Small intestine (tissue), 16 donors: Measurements from ENCODE around the gene NCOA3. TPM values are rescaled to one million over a fixed set of nuclear protein-coding genes. Genes with fewer than 3 reads are reported as not detected.

Experiments used
- DNase-seq, 2 donors: peaks; one replicate each; pipeline versions ENCODE4 v3.0.0 to v3.0.0-alpha.2; 2013
- FAIRE-seq: peaks from 2 replicates; lab custom pipeline; 2012; peaks lifted over from hg19 to GRCh38; lab: Jason Lieb, UNC
- H3K27ac ChIP-seq, 3 donors: one replicate each; pipeline ENCODE4 v1.5.1; 2013; ENCODE audit warnings: low read length in 2 of 3, mild to moderate bottlenecking in 2 of 3, control low read depth in 1 of 3, inconsistent platforms in 1 of 3, low read depth in 1 of 3, moderate library complexity in 1 of 3
- H3K27me3 ChIP-seq, 3 donors: one replicate each; pipeline ENCODE4 v1.6.1; 2013; ENCODE audit warnings: low read length in 3 of 3, inconsistent platforms in 1 of 3; ENCODE audit not compliant: control insufficient read depth in 3 of 3, insufficient read depth in 3 of 3
- H3K36me3 ChIP-seq, 3 donors: one replicate each; pipeline ENCODE4 v1.6.1; 2013; ENCODE audit warnings: low read length in 3 of 3, inconsistent platforms in 1 of 3, low read depth in 1 of 3, mild to moderate bottlenecking in 1 of 3, moderate library complexity in 1 of 3; ENCODE audit not compliant: control insufficient read depth in 3 of 3, insufficient read depth in 2 of 3
- H3K4me1 ChIP-seq, 3 donors: one replicate each; pipeline ENCODE4 v1.6.1; 2013; ENCODE audit warnings: low read length in 2 of 3, inconsistent platforms in 1 of 3, low read depth in 1 of 3, mild to moderate bottlenecking in 1 of 3, moderate library complexity in 1 of 3; ENCODE audit not compliant: control insufficient read depth in 3 of 3, insufficient read depth in 2 of 3
- H3K4me3 ChIP-seq, 3 donors: one replicate each; pipeline ENCODE4 v1.5.1; 2013; ENCODE audit warnings: low read length in 3 of 3, control low read depth in 1 of 3, inconsistent platforms in 1 of 3, low read depth in 1 of 3, mild to moderate bottlenecking in 1 of 3, moderate library complexity in 1 of 3
- H3K9me3 ChIP-seq, 2 donors: one replicate each; pipeline ENCODE4 v1.6.1; 2013; ENCODE audit warnings: low read depth in 1 of 2, low read length in 1 of 2; ENCODE audit not compliant: control insufficient read depth in 2 of 2, insufficient read depth in 1 of 2
- WGBS, 3 donors: extraction: QIAGEN DNeasy Blood & Tissue Kit; methylation state at CpG; one replicate each; pipeline ENCODE4 v1.1.7; 2013; 5-methylcytosine and 5-hydroxymethylcytosine counted together
- long read RNA-seq, 10 donors: transcript quantifications; one replicate each; lab custom pipeline, GENCODE V29; 2026
- polyA plus RNA-seq, 4 donors: library from polyadenylated mRNA; stranded (reverse) in 3 of 4; unstranded in 1 of 4; fragments of 200-250 nt in 3 of 4; fragments of 120-200 nt in 1 of 4; gene quantifications; one replicate each; pipeline versions ENCODE4 v1.2.1 to v1.2.3, GENCODE V29; 2013
- donor health status: healthy with polysubstance abuse.
- donor health status: control.
- donor health status: control.
- donor health status: Bipolar disorder and iron deficiency.
- donor health status: healthy.

The NCOA3 gene
- 10 to 100 TPM in 1 of 4 donors, 1 to 10 TPM in 3; 3.4 to 14.9 (median 5.1) TPM for polyA plus RNA-seq
- long read RNA-seq, donor 1, partial matches to known transcripts: 12 of 12 reads
- long read RNA-seq, donor 1, other reads (novel, unspliced or antisense): 0 of 12 reads
- long read RNA-seq, donor 2: 0 reads
- long read RNA-seq, donor 3, partial matches to known transcripts: 24 of 24 reads
- long read RNA-seq, donor 3, other reads (novel, unspliced or antisense): 0 of 24 reads
- long read RNA-seq, donor 4: 0 reads
- long read RNA-seq, donor 5: 0 reads
- long read RNA-seq, donor 6: 0 reads
- long read RNA-seq, donor 7: 0 reads
- long read RNA-seq, donor 8: 0 reads
- long read RNA-seq, donor 9: 0 reads
- long read RNA-seq, donor 10, partial matches to known transcripts: 59 of 59 reads
- long read RNA-seq, donor 10, other reads (novel, unspliced or antisense): 0 of 59 reads

GRCh38 chr20:47501482-47502270, at the start of gene NCOA3:
Gene NCOA3, plus strand, starts transcription at chr20:47501887. Its CDS starts 120,361 bp downstream, at chr20:47622248.
- DNase-seq (peak; percentile 94 to 96), FAIRE-seq (no peak)
- Histone ChIP-seq H3K27me3 (no peaks in the 10 kb centered on the region), H3K27ac (peak within 1 kb of the TSS; percentile 82 to 97 (median 84)), H3K9me3 (no peaks in the 10 kb centered on the region), H3K4me3 (peak within 1 kb of the TSS; percentile 82 to 98 (median 96)), H3K4me1 (peaks cover 0 to 3% (median 0%) of the 10 kb centered on the region in 3 donors), H3K36me3 (no peaks in the 10 kb centered on the region)
- 0 to 1% (median 0%) methylated on average over 52 to 74 of the region's 74 CpGs for WGBS, 3 donors

- FAIRE-seq (no peak), DNase-seq (no peak)
- Histone ChIP-seq H3K27me3 (no peaks in the 10 kb centered on the region), H3K36me3 (no peaks in the 10 kb centered on the region), H3K9me3 (no peaks in the 10 kb centered on the region), H3K4me1 (no peaks in the 10 kb centered on the region), H3K27ac (peak overlapping the region in 1 of 3 donors; percentile 66), H3K4me3 (no peak overlapping the region)
- 76 to 93% (median 83%) methylated on average over 1 of the region's 1 CpG for WGBS, 3 donors
Measured at GRCh38 chr20:47452736-47453161, 48.9 kb upstream of the NCOA3 start.

- WGBS, 3 donors: 62 to 70% (median 66%) methylated on average over 4 of the region's 4 CpGs
- no peak for DNase-seq
- Histone ChIP-seq H3K27ac (peak overlapping the region in 1 of 3 donors; percentile 66), H3K27me3 (no peaks in the 10 kb centered on the region), H3K36me3 (no peaks in the 10 kb centered on the region), H3K4me1 (no peaks in the 10 kb centered on the region), H3K4me3 (no peak overlapping the region), H3K9me3 (no peaks in the 10 kb centered on the region)
- no peak for FAIRE-seq
Measured at GRCh38 chr20:47453167-47453782, 48.4 kb upstream of the NCOA3 start.

GRCh38 chr20:47454298-47455132, 47.2 kb upstream of the NCOA3 start:
- Histone ChIP-seq H3K4me3 (no peak overlapping the region), H3K36me3 (no peaks in the 10 kb centered on the region), H3K9me3 (no peaks in the 10 kb centered on the region), H3K27me3 (no peaks in the 10 kb centered on the region), H3K27ac (no peak overlapping the region), H3K4me1 (no peaks in the 10 kb centered on the region)
- FAIRE-seq (no peak), DNase-seq (no peak)
- 88 to 95% (median 91%) methylated on average over 10 of the region's 10 CpGs for WGBS, 3 donors

- 84 to 88% (median 87%) methylated on average over 7 of the region's 7 CpGs for WGBS, 3 donors
- FAIRE-seq (no peak), DNase-seq (peak in 1 of 2 donors; percentile 37)
- Histone ChIP-seq H3K27ac (peak overlapping the region in 1 of 3 donors; percentile 27), H3K27me3 (no peaks in the 10 kb centered on the region), H3K9me3 (no peaks in the 10 kb centered on the region), H3K36me3 (no peaks in the 10 kb centered on the region), H3K4me3 (no peak overlapping the region), H3K4me1 (no peaks in the 10 kb centered on the region)
Measured at GRCh38 chr20:47455133-47456040, 46.3 kb upstream of the NCOA3 start.

GRCh38 chr20:47456041-47456537, 45.6 kb upstream of the NCOA3 start:
- Histone ChIP-seq H3K36me3 (no peaks in the 10 kb centered on the region), H3K4me1 (no peaks in the 10 kb centered on the region), H3K27ac (peak overlapping the region in 1 of 3 donors; percentile 27), H3K27me3 (no peaks in the 10 kb centered on the region), H3K4me3 (no peak overlapping the region), H3K9me3 (no peaks in the 10 kb centered on the region)
- FAIRE-seq: no peak
- WGBS, 3 donors: 88 to 92% (median 90%) methylated on average over 8 of the region's 8 CpGs
- no peak for DNase-seq
